OCI-LY1 (cell line): ENCODE data around the gene KIF11.

Source experiments
- CTCF ChIP-seq: fragments of 200-600 bp; sonication (generic), shearing (Covaris generic); IDR thresholded peaks from 2 replicates; pipeline ENCODE4 v1.5.1; 2017; ENCODE audit warnings: mild to moderate bottlenecking, antibody characterized with exemption, low read length, moderate library complexity, mixed read lengths
- EZH2 ChIP-seq: fragments of 200-600 bp; sonication (generic), shearing (Covaris generic); IDR thresholded peaks from 2 replicates; pipeline ENCODE4 v1.8.0; 2017; ENCODE audit warnings: borderline replicate concordance, mixed run types, mild to moderate bottlenecking, antibody characterized with exemption, low read length, moderate library complexity, mixed read lengths

GRCh38 chr10:92691591-92692079 lies 98.7 kb downstream of the KIF11 start:
- TF ChIP-seq CTCF: no peak
- no peak for TF ChIP-seq EZH2
